Kasumi-1 (cell line): ENCODE results near the gene IKBKE.
"Not testable (repeated sequence)": the region's sequence is repeated elsewhere in the genome, so short reads cannot be mapped to it uniquely, and the experiment has no call there.

Source experiments
- DNase-seq, 2 experiments: peaks; one replicate each; lab custom pipeline; 2025; lab: John Stamatoyannopoulos, UW

IKBKE gene

DNA sequence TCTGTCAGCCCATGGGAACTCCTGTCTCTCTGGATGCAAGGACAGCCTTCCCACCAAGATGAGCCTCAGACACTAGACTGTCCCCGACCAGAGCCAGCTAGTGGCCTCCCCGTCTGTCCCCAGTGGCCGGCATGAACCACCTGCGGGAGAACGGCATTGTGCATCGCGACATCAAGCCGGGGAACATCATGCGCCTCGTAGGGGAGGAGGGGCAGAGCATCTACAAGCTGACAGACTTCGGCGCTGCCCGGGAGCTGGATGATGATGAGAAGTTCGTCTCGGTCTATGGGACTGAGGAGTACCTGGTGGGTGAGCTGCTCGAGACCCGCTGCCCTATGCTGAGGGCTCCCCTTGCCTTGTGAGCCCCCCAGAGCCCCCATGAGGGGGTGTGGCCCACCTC is 5.8 kb downstream of the IKBKE start:
- DNase-seq, result no peak

DNA sequence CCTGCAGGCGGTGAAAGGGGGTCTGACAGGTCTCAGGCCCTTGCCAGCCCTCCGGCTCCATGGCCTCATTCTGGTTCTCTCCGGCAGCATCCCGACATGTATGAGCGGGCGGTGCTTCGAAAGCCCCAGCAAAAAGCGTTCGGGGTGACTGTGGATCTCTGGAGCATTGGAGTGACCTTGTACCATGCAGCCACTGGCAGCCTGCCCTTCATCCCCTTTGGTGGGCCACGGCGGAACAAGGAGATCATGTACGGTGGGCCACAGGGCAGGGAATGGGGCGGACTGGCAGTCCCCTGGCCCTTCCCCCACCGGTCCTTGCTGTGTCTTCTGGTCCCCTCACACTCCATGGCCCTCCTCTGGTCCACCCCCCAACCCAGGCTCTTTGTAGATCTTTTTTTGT is 6.3 kb downstream of the IKBKE start:
- DNase-seq, result no peak

DNA sequence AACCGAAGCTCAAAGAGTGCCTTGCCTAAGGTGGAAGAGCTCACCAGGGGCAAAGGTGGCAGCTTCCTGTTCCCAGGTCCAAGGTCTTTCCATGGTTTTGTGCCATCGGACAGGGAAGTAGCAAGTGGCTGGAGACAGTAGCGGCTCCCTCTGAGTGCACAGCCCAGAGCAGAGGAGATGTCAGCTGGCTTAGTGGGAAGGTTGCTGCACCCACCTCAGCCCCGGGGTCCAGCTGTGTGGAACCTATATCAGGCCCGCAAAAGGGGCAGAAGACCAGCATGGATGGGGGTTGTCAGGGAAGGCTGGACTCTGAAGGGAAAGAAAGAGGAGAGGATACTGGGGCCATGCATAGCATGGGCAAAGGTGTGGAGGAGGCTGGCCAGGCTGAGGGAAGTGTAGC is 6.8 kb downstream of the IKBKE start:
- DNase-seq, result no peak

DNA sequence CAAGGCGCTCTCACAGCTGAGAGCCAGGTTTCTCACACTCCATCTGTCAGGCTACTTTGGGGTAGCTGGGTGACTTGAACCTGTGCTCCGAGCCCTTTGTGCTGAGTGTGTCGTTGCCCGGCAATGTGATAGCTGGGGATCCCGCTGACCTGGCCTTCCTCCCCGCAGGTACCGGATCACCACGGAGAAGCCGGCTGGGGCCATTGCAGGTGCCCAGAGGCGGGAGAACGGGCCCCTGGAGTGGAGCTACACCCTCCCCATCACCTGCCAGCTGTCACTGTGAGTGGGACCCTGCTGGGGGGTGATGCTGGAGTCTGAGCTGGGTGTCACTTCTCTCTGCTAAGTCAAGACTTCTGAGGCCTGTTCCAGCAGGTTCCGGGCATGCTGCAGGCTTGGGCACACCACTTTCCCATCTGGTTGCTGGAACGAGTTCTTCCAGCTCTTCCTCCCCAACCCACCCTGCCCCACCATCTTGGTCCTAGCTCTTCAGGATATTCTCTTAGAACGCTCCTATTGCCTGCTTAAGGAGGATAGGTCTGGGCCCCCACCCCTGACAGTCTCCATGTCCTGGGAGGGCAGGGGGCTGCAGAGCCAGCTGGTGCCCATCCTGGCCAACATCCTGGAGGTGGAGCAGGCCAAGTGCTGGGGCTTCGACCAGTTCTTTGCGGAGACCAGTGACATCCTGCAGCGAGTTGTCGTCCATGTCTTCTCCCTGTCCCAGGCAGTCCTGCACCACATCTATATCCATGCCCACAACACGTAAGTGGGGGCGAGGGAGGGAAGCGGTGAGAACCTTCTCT is 7.5 kb downstream of the IKBKE start:
- DNase-seq, result no peak

DNA sequence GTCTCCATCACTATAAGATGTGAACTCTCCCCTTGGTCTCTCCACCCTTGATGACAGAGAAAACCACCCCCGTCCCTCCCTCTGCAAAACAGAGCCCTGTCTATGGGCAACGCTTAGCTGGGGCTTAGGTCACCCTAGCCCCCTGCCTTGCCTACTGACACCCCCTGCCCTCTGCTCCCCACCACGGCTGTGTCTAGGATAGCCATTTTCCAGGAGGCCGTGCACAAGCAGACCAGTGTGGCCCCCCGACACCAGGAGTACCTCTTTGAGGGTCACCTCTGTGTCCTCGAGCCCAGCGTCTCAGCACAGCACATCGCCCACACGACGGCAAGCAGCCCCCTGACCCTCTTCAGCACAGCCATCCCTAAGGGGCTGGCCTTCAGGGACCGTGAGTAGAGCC is 8.5 kb downstream of the IKBKE start:
- no peak for DNase-seq

DNA sequence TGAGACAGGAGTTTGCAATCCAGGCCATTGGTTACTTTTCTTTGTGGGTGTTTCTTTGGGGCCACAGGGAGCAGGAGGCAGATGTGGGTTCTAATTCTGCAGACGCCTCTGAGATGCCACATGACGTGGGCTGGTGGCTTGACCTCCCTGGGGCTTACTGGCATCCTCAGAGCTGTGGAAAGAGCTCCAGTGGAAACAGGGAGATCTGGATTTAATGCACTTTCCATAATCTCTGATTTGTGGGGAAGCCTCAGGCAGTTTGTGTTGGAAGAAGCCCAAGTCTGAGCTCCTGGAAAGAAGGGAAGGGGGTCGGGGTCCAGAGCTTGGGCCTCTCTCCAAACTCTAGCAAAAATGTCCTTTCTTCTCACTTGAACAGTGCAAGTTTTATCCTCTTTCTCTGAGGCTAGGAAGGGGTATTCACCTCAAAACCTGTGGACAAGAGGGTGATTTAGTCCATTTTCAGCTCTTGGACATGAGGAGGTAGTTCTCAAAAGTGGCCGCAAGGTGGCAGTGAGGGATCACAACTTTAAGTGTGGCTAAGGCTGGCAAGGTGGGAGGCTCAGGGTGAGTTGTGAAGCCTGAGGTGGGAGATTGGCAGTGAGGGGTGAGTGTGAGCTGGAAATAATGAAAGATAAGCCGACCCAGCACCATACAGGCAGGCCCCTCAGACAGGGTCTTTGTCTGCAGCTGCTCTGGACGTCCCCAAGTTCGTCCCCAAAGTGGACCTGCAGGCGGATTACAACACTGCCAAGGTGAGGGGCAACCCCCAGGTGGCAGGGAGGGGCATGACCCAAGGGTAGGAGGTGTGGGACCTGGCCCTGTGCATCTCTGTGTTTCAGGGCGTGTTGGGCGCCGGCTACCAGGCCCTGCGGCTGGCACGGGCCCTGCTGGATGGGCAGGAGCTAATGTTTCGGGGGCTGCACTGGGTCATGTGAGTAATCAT is 9.2 kb downstream of the IKBKE start:
- peak; percentile 61 to 68 for DNase-seq

DNA sequence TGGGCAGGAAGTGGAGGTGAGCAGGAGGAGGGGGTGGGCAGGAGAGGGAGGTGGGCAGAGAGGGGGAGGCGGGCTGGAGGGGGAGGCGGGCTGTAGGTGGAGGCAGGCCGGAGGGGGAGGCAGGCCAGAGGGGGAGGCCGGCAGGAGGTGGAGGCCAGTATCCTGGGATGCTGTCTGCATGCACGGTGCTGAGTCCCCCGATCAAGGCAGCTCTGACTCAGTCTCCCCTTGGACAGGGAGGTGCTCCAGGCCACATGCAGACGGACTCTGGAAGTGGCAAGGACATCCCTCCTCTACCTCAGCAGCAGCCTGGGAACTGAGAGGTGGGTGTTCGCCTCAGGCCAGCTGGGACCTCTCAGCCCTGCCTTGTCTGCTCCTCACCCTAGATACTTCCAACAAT is 9.9 kb downstream of the IKBKE start:
- DNase-seq, result no peak

DNA sequence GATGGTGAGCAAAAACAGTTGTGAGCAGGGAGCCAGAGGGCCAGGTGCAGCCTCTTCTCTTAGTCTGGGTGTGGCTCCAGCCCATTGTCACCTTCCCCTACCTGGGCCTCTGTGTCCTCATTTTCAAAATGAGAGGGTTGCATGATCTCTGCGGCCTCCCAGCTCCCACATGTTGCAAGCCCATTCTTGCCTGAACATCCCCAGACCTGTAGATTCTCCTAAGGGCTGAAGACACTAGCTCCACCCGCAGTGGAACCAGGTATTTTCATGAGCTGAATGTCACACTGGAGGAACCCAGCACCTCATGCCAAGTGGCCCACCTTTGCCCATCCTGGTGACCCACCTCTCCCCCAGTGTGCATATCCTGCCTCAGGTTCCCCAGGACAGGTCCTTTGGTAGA is 12.3 kb downstream of the IKBKE start:
- DNase-seq, result no peak

DNA sequence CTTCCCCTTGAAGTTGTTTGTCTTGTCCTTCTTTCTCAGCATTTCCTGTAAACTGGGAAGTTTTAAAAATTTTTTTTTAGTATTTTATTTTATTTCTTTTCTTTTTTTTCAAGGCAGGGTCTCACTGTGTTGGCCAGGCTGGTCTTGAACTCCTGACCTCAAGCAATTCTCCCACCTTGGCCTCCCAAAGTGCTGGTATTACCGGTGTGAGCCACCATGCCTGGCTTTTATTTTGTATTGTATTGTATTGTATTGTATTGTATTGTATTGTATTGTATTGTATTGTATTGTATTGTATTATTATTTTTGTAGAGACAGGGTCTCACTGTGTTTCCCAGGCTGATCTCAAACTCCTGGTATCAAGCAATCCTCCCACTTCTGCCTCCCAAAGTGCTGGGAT is 13.6 kb downstream of the IKBKE start:
- DNase-seq, result not testable (repeated sequence)

DNA sequence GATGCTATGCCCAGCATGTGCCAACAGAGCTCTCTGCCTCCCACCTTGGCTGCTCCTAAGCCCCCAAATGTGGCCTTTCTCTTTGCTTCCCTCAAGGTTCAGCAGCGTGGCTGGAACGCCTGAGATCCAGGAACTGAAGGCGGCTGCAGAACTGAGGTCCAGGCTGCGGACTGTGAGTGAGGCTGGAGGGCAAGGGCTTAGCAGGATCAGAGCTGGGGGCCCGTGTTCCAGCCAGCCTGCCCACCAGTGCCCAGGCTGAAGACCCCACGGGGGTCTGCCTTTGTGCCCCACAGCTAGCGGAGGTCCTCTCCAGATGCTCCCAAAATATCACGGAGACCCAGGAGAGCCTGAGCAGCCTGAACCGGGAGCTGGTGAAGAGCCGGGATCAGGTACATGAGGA is 14.6 kb downstream of the IKBKE start:
- no peak for DNase-seq

DNA sequence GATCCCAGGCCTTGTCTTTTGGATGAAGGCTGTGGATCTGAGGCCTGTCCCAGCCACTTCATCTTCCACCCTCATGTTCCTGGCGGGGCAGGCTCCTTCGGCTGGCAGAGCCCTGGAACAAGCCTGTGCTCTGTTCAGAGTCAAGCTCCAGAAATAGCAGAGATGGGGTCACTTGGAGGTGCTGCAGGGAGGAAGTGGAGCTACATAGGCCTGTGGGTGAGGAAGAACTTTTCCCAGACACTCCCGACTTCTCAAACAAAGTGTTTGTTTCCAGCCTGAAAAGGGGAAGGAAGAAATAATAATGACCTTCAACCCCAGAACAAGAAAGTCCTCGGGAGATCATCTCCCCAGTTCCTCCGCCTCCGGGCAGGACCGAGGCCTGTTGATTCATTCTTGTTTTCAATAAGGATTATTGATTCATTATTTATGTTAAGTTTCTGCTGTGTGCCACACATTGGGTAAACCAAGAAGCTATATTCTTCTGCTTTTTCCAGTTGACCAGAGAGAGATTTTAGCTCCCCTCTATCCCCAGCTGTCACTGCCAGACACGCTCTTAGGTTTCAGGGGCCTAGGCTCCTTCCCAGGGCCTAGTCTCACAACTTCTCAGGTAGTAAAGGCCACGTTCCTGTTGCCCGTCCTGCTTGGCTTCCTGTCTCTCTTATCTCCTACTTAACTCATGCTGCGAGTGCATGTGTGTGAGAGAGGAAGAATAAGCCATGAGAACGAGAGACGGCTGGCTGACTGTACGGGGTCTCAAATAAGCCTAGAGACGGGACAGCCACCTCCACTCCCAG is 16.9 kb downstream of the IKBKE start:
- DNase-seq, result no peak

DNA sequence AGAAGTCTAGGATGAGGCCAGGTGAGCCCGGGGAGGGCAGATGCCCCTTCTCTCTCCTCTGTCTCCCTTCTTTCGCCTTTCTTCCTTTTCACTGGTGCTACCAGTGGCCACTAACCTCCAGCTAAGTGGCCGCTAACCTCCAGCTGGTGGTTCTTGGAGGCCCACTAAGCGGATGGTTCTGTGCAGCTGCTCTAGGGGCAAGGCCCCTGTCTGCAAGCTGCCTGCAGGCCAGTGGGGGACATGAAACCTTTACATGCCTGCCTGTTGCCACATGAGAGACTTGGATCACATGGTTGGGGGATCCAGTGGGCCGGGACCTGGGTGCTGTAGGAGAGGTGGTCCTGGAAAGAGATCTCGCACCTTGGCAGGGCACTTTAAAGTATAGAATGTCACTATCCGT is 17.7 kb downstream of the IKBKE start:
- DNase-seq, result no peak

DNA sequence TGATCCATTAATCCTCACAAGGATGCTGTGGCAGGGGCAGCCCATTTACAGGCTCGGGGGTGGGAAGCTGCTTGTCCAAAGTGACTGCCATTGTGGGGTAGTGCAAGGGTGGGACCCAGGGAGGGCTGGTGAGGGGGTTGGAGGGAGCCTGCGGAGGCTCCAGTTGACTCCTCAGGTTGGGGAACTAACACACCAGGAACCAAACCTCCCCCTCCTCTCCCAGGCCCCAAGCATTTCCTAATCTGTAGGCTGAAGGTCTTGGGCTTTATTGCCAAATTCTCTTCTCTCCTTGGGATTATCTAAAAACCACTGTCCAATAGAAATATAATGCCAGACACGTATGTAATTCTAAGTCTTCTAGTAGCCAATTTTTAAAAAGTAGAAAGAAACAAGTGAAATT is 18.2 kb downstream of the IKBKE start:
- no peak for DNase-seq

DNA sequence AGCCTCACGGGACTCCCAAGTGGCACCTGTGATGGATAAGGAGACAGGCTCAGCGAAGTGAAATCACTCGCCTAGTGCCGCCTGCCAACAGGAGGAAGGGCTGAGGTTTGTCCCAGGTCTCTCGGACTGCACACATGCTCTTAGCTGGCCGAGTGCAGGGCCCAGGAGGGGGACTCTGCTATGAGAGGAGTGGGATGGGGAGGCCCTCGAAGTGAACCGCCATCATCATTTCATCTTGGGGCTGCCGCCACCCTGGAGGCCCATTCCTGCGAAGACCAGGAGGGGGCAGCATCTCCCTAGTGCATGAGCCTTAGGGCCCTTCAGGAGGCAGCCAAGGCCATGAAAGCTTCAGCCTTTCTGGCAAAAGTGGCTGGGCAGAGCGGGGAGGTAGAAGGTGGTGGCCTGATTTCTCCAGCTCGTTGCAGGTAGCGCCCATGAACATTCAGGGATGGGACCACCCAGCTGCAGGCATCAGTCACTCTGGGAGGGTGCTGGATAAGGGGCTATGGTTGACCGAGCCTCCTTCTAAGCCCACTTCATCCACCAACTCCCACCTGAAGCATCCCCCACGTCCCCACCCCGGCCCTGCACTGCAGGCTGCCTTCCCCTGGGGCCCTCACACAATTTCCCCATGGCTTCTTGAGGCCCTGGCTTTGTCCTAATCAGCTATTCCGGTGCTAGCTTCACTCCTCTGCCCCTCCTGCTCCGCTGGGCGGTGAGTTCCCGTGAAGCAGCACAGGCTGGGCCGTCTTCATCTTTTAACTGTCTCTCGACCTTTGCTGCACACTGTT is 19.9 kb downstream of the IKBKE start:
- DNase-seq, result peak; percentile 38 to 70

DNA sequence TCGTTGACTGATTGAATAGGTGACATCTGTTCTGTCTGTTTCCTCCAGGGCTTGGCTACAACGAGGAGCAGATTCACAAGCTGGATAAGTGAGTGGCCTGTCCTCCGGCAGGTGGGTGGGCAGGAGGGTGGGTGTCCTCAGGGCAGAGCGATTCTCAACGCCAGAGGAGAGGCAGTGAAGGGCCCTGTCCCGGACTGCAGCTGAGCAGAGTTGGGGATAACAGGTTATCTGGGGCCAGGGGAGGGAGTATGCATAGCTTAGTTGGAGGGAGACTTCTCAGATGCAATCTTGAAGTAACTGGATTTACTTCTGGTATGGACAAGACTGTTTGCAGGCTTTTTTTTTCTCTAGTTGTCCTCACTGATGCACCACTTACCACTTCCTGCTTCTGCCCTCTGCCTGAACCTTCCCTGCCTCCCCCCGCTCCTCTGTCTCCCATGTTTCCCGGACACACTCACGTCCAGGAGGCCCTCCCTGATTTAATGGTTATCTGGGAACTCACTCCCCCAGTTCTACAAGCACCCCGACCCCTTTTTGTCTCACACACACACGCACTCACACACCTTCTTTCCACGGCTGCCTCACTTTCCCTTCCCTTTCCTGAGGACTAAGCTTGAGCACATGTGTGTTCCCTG is 20.6 kb downstream of the IKBKE start:
- no peak for DNase-seq

DNA sequence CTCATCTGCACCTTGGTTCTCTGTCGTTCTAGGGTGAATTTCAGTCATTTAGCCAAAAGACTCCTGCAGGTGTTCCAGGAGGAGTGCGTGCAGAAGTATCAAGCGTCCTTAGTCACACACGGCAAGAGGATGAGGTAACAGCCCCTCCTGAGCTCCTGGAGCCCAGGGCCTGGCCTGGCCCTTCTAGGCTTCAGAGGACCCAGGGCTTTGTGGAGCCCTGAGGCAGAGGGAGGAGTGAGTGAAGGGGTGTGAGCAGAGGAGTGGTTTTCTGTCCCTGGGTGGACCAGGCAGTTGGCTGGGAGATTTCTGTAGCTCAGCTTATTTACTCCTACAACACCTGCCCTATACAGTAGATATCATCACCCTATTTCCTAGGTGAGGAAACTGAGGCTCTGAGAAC is 21.3 kb downstream of the IKBKE start:
- DNase-seq, result no peak

DNA sequence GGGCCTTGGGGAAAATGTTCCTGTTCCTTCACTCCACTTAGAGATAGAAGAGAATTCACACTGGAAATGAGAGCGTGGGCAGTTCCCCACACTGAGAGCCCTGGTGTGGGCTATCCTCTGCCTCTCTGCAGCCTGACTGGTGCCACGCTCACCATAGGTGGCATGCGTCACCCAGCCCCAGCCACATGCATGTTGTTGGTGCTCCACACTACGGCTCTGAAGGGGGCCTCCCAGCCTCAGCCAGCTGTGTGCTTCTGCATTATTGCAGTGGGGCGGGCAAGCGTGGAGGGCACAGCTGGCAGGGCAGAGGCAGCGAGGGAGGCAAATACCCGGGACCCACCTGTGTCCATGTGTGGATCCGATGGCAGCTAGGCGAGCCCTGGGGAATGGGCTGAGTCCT is 22.3 kb downstream of the IKBKE start:
- DNase-seq, result no peak

DNA sequence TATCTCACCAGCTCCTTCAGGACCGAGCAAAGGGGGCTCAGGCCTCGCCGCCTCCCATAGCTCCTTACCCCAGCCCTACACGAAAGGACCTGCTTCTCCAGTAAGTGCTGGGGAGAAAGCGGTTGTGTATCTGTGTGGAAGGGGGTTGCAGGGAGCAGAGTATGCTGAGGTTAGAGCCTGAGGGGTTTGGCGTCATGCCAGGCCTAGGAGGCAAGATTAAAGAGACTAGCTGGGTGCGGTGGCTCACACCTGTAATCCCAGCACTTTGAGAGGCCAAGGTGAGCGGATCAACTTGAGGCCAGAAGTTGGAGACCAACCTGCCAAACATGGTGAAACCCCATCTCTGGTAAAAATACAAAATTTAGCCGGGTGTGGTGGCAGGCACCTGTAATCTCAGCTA is 23.0 kb downstream of the IKBKE start:
- no peak for DNase-seq

DNA sequence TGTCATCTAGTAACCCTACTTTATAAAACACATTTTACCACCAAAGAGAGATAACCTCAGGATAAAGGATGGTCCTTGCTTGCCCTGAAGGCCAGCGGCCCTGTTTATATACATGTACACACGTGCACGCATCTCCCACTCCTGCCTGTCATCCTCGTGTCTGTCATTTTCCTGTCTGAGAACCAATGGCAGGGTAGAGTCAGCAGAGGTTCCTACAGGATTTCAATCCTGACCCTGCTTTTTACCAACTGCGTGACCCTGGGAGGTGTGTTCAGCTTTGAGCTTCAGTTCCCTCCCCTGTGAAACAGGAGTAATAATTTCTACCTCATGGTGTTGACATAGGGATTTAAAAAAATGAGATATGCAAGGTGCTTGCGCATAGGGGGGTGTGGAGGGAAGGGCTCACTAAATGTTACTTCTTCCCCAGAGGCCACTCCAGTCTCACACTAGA is 24.8 kb downstream of the IKBKE start:
- no peak for DNase-seq

DNA sequence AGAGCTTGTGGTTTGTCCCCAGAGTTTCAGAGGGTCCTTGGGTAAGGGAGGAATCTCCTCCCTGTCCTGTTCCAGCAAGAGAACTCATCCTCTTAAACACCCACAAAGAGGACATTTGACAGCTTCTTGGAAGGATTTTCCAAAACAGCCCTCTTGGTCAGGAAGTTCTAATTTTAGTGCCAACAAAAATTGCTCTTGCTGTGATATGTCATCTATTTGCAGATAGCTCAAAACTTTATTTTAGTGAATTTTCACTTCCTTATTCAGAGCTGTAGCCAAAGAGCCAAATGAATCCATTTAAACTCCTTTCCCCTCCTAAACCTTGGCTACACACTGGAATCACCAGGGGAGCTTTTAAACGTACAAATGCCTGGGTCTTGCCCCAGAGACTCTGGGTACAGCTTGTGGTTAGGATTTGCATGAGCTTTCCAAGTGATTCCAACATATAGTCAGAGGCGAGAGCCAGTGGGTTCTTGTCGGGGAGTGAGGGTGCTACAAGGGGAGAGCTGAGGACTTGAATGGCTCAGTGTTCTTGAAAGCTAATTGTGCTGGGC is 25.3 kb downstream of the IKBKE start:
- no peak for DNase-seq
